NCI-H460 (cell line): ENCODE measurements around the gene KIAA0753. TPM values are rescaled to one million over a fixed set of nuclear protein-coding genes. Genes with fewer than 3 reads are reported as not detected.
"Not testable (repeated sequence)": the region's sequence is repeated elsewhere in the genome, so short reads cannot be mapped to it uniquely, and the experiment has no call there.

ENCODE experiments used
- DNase-seq: peaks from one replicate; pipeline ENCODE4 v3.0.0-alpha.2; 2016; ENCODE audit warnings: low read depth; ENCODE audit errors: extremely low read depth
- total RNA-seq: library from RNA; depleted of rRNA; stranded (reverse); fragments of >200 nt; shearing (Covaris generic); gene quantifications from 2 replicates; pipeline ENCODE4 v1.2.3, GENCODE V29; 2014

Gene KIAA0753
- total RNA-seq, 1 experiment from 2014 or later, result 19.0 TPM

- DNase-seq, result no peak
These were observed 36.7 kb downstream of the KIAA0753 start for GRCh38 chr17:6603744-6604325.

- no peak for DNase-seq
These were observed 38.4 kb downstream of the KIAA0753 start for GRCh38 chr17:6602141-6602540.

- DNase-seq, result no peak
These were observed 41.1 kb downstream of the KIAA0753 start for GRCh38 chr17:6599364-6599763.

- no peak for DNase-seq
These were observed 42.8 kb downstream of the KIAA0753 start for GRCh38 chr17:6597727-6598126.

- no peak for DNase-seq
These were observed 43.6 kb downstream of the KIAA0753 start for GRCh38 chr17:6596941-6597340.

- no peak for DNase-seq
These were observed 44.0 kb downstream of the KIAA0753 start for GRCh38 chr17:6596511-6596910.

- DNase-seq, result no peak
These were observed 44.4 kb downstream of the KIAA0753 start for GRCh38 chr17:6596081-6596480.

- DNase-seq, result not testable (repeated sequence)
These were observed 47.1 kb downstream of the KIAA0753 start for GRCh38 chr17:6593371-6593770.

GRCh38 chr17:6592173-6592572 is 48.3 kb downstream of the KIAA0753 start:
- DNase-seq, result no peak

GRCh38 chr17:6591599-6592158 is 48.8 kb downstream of the KIAA0753 start:
- DNase-seq, result no peak

- DNase-seq, result no peak
These were observed 51.1 kb downstream of the KIAA0753 start for GRCh38 chr17:6589266-6589946.

- no peak for DNase-seq
These were observed 52.3 kb downstream of the KIAA0753 start for GRCh38 chr17:6588165-6588564.

GRCh38 chr17:6587310-6587709 is 53.2 kb downstream of the KIAA0753 start:
- no peak for DNase-seq

GRCh38 chr17:6583411-6583810 is 57.1 kb downstream of the KIAA0753 start:
- DNase-seq, result no peak

- DNase-seq, result no peak
These were observed 59.9 kb downstream of the KIAA0753 start for GRCh38 chr17:6580625-6581024.

GRCh38 chr17:6578491-6578890 is 62.0 kb downstream of the KIAA0753 start:
- no peak for DNase-seq

- DNase-seq, result no peak
These were observed 62.7 kb downstream of the KIAA0753 start for GRCh38 chr17:6577686-6578263.

GRCh38 chr17:6576038-6576785 is 64.3 kb downstream of the KIAA0753 start:
- DNase-seq, result no peak

GRCh38 chr17:6575596-6575988 is 64.9 kb downstream of the KIAA0753 start:
- DNase-seq, result no peak

GRCh38 chr17:6574687-6575595 is 65.6 kb downstream of the KIAA0753 start:
- no peak for DNase-seq
